Kidney glomerular epithelial cell (primary cell): ENCODE data around the gene HERC2.
A peak's percentile ranks its signal among the peaks of the same experiment; 100 is the strongest.
"Not testable (repeated sequence)": the region's sequence is repeated elsewhere in the genome, so short reads cannot be mapped to it uniquely, and the experiment has no call there.

Experiments
- DNase-seq: peaks from one replicate; lab custom pipeline; 2025; lab: John Stamatoyannopoulos, UW

HERC2 gene

DNA sequence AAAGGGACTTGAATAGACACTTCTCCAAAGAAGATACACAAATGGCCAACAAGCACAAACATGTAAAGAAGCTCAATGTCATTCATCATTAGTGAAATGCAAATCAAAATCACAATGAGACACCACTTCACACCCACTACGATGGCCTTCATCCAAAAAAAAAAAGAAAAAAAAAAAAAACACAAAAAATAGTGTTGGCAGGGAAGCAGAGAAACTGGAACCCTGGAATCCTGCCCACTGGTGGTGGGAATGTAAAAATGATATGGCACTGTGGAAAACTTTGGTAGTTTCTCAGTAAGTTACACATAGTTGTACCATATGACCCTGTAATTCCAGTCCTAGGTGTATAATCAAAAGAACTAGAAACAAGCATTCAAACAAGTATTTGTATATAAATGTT lies 94.7 kb downstream of the HERC2 start:
- DNase-seq, result peak; percentile 3

DNA sequence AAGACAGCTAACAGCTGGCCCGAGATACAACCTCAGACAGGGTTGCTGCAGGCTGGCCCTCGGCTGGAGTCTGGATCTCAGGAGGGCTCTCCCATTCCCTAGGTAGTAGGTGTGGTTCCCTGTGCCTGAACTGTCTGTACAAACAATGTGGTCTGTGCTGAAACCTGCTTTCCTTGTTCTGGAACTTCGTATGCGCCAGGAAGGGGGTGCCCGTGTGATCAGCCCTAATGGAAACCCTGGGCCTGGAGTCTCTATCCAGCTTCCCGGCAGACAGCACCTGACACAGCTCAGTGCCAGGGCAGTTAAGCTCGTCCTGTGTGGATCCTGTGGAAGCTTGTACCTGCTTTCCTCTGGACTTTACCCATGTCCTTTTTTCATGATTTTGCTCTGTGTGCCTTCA lies 99.4 kb downstream of the HERC2 start:
- not testable (repeated sequence) for DNase-seq

DNA sequence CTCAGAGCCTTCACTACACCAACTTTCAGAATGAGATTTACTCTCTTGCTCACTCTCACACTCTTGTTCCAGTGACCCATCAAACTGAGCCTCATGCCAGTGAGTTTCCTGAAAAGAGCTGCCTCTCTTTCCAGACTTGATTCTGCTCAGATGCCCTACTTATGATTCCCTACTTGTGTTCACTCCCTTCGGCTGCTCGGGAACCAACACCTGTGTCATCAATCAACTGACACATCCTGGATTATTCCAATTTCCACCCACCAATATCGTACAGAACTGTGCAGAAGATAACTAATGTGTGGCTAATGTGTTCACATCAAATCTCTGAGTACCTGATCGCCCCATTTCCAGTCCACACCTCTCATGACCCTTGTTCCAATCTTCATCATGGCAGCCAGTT lies 100.3 kb downstream of the HERC2 start:
- not testable (repeated sequence) for DNase-seq

DNA sequence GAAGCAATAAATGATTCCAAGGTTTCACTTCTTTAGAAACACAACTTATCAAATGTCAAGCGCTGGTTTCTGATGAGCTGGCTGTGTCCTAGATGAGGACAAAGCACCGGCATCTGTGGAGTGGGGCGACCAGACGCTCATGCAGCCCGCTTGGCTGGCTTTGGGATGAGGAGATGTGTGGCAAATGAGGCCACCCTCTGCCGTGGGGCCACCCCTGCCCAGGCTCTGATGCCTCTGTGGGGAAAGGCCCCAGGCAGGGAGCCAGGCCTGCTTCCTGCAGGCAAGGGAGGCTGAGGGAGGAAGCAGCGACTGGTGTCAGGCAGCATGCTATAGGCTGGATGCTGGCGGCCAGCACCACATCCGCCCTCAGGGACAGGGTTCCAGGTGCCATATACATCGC lies 102.9 kb downstream of the HERC2 start:
- DNase-seq, result no peak

DNA sequence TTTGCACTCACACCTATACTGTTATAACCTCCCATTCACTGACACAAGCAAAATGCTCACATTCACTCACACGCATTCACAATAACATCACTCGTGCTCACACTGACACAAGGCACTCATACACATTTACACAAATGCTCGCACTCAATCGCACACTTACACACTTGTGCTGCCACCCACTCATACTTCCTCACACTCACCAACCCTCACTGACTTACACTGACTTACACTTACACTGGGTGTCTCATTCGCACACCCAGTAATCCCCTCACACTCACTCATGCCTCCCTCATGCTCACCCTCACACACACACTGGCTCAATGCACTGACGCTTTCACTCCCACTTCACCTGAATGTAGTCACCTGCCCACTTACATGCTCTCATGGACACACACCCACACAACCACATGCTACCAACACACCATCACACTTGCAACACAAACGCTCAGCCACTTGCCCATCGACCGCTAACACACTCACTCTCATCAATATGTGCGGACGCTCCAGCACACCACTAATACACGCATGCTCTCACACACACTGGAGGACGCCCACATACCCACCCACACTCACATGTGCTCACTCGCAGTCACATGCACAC lies 104.9 kb downstream of the HERC2 start:
- not testable (repeated sequence) for DNase-seq

DNA sequence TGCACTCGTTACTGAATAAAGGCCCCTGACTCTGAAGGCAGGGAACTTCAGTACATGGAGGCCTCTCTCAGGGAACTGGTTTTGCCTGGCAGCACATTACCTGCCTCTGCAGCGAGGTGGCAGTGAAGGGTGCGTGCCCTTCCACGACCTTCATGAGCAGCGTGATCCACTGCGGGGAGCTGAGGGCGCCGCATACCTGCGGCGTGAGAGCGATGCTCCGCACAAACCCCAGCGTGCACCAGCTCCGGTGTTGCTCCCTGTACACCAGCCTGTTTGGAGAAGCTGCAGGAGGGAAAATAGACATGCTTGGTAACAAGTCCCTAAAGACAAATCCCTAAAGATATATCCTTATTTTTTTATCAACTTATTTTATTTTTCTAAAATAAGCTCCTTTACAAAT lies 106.5 kb downstream of the HERC2 start:
- not testable (repeated sequence) for DNase-seq

DNA sequence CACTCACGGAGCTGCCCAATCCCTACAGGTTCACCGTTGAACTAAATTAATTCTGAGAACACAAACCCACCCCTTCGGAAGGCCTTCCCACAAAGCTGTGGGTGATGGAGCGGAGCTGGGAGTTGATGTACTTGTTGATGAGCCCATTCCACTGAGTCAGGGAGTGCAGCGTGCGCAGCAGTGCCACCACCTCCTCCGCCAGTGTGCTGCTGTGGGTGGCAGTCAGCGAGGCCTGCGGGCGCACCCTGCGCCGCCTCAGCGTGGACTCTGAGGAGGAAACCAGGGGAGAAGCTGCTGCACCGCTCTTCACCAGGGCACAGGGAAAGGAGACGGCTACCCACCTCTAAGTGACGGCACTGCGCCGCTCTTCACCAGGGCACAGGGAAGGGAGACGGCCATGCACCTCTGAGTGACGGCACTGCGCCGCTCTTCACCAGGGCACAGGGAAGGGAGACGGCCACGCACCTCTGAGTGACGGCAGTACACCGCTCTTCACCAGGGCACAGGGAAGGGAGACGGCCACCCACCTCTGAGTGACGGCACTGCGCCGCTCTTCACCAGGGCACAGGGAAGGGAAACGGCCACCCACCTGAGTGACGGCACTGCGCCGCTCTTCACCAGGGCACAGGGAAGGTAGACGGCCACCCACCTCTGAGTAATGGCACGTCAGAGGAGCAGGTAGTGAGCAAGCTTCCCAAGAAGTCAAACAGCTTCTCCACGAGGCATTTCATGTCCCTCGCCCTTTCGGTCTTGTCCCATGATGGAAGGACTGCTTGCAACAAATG lies 107.8 kb downstream of the HERC2 start:
- not testable (repeated sequence) for DNase-seq

DNA sequence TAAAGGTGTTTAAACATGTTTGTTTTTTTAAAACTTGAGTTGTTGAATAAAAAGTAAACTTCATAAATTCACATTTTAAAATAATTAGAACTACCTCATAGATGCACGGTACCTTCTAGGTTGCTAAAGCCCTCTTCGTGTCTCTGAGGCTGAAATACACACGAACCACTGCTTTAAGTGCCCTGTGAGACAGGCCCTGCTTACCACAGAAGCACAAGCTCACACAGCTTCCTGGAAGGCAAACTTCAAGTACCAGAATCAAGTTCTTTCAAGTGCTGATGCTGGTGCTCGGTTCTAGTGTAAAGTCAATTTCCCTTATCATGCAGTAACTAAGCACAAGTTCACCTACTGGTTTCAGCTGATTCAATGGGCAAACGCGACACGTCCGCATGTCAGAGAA lies 108.6 kb downstream of the HERC2 start:
- DNase-seq, result not testable (repeated sequence)

DNA sequence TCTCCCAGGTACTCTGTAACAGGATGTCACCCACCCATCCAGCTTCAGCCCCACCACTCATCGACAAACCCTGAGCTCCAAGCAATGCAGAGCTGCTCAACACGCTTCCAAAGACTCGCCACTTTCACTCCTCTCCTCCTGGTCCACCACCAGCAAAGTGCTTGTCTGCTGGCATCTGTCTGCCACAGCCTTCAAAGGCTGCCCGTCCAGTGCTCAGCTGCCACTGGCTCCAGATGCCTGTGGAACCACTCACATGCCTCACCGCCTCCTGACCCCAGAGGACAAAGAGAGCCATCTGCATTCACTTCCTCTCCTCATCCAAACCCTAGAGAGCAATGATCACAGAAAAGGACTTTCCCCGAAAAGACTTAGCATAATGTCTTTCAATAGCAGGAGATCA lies 113.4 kb downstream of the HERC2 start:
- DNase-seq, result no peak

DNA sequence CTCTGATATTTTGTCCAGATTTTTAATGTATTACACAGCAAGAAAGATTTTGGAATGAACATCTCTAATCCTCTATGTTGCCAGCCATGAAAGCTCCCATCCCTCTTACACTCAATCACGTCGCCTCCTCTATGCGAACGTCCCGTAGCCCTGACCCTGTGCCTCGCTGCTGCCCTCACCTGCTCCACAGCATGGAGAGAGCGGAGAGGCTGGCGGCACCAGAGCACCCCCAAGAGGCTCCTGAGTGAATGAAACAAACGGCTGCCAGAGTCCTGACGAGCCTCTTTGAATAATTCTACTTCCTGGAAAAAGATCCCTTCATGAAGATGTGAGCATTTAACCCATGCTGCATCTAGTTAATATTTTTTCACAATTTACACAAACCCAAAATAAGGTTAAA lies 116.3 kb downstream of the HERC2 start:
- DNase-seq, result not testable (repeated sequence)

DNA sequence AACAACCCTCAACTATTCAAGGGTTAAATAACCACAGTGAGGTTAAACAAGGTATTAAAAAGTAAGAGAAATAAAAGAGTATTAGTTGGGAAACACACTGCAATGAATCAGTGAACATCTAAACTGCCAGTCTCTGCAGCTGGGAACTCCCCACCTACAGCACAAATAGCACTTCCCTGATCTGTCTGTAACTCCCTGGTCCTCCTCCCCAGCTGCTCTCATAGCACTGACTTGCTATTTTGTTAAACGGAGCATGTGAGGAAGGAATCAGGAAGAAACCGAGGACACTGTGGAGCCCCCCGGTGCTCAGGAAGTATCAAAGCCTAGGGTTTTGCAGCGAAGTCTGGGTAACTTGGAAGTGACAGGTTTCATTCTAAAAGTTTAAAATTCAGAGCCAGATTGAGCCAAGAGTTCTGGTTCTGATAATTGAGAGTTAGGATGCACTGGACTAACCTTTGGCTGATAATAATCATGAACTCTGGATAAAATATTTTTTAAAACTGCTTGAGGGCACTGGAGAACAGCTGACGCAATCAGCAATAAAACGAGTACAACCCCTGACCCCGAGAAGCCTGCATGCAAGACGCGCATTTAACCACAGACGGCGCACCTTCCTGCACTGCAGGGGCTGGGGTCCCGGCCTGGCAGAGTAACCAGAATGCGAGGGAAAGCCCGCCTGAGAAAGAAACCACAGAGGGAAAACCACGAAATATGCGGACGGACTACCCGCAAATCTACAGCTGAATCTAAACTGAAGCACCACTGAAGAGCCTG lies 118.7 kb downstream of the HERC2 start:
- not testable (repeated sequence) for DNase-seq

DNA sequence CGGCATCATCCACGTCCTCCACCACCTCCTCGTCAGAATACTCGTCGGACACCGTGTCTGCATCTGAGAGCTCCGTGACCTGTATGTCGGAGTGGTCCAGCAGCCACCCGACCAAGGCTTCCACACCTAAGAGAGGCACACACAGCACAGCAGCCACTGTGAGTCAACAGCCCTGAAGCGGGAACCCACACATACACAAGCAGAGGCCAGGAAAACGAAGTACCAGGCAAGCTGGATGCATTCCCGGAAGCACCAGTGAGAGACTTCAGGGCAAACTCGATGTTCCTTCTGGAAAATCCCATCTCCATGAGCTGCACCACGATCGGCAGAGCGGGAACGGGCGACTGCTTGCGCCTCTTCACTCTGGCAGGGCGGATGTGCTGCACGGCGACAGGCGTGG lies 119.9 kb downstream of the HERC2 start:
- not testable (repeated sequence) for DNase-seq

DNA sequence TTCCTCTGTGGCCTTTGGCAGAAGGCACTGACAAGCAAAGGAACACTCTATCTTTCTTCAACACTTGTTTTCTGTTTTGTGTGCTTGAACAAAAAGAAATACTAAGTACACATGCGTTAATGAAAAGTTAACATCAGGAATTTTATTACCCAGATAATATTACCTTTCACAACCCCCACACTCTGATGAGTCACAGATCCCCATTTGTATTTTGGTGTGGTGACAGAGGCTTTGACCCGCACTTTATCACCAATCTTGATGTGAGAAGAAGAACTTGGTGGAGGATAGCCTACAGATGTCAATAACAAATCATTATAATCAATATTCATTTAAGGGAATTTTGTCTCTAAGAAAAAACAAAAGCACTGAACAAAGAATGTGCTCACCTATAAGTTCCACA lies 123.8 kb downstream of the HERC2 start:
- not testable (repeated sequence) for DNase-seq

DNA sequence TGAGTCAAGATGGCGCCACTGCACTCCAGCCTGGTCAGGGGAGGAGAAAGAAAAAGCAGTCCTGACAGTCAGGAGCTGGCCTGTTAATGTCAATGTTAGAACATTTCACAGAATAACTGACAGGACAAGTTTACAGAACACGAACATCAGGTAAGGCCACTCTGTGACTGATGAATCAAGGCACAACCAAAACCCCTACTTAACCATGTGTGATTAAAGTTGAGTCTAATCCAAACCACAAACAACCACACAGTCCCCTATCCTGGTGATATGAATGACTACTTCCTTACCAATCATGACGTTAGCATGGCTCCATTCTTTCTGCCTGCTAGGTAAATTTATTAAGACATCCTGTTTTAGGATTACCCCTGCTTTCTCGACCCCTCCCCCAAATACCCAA lies 124.3 kb downstream of the HERC2 start:
- DNase-seq, result not testable (repeated sequence)

DNA sequence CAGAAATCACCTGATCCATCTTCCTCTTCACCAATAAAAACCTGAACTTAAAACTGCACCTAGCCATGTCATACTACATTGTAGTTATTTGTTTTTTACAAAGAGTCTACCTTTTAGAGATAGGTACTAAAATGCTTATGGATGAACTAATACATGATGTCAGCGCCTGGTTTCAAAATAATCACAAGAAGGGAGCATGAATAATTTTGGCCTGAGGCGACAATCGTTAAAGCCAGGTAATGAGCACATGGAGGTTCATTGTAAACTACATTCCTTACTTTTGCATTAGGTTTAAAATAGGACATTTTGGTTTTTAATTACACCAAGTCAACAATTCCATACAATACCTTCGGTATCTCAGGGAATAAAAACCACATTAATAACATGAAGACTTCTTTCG lies 125.4 kb downstream of the HERC2 start:
- not testable (repeated sequence) for DNase-seq

DNA sequence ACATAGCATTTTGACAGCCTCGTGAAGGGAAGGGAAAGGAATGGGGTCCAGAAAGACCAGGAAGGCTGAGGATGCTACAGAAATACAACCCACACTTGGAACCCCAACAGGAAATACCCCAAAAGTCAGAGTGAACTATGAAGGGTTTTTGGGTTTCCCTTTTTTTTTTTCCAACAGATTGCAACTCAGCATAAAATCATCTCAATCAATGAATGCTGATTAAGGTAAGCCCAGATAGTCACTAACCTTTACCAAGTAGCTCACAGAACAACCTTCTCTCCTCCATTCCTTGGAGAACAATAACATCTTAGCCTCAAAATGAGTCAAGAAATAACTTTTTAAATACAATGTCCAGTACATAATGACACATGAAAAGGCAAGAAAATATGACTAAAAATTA lies 129.2 kb downstream of the HERC2 start:
- DNase-seq, result no peak

DNA sequence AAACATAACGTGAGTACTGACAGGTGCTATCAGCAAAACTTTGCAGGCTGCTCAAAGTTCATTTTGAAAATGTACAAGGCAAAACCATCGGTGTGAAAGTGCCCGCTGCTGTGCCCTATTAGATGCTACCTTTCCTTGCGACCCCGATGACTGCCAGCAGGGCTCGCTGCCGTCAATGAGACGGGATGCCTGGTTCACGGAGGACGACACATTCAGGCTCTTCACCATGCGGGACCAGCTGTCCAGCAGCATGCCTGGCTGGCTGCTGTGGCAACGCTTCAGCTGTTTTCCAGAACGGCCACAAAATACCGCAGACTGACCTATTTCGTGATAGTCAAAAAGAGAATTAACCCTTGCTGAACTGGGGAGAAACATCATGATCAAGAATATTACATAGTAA lies 130.1 kb downstream of the HERC2 start:
- DNase-seq, result peak; percentile 88

DNA sequence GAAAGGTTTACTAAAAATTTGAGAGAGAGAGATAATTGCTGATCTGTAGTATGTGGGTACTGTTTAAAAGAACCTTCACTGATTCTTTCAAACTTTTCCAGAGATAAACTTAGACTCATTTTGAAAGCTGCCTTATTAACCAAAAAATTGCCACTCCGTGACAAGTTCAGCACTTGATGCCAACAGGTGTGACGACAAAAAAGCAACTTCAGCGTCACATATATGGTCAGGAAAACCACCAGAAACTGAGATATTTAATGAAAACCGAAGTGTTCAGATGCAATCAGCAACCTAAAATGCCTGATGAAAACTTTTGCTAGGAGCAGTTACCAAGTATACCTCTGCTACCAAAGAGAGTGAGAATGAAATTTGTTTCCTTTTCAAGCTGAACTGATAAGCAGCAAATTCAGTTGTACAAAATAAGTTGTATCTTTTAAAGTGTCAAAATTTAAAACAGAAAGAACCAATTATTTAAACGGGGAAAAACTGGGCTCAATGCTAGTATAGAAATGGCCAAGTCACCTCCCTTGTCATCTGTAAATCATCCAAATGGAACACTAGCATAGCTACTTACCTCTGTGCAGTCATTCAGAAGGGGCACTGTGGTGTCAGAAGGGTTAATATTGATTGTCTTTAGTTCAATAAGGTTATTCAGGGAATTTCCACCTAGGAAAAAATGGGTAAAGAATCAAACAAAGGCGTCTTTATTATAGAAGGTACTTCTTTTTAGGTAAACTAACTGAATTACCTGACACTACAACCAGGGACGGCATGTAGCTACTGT lies 131.4 kb downstream of the HERC2 start:
- DNase-seq, result no peak

DNA sequence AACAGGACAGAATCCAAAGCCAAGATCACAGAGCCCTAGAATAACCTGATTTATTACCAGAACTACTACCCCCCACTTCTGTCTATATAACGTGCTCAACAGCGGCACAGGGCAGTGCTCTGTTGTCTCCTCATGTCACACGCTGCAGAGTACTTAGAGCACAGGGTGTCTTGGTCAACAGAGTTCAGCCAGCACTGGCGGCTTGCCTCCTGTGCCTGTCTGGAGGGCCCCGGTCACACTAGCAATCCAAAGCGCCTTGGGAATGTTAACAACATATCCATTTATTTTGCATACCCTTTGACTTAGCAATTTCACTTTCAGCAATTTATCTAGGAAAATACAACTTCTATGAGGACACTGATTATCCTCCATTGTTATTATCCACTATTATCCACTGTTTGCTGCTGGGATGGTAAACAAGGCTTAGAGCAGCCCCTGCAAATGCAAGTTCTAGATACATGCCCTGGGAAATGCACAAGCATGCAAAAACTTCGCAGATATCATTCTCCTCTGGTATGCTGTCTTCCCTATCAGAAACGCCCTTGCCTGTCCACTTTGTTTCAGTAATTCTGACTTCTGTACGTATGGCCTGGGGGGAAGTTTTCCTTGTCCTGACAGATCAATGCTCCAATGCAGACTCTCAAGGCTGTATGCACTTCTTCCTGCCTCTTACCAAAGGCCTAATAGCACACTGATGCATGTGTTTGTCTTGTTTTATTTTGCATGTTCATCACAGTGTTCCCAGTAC lies 136.7 kb downstream of the HERC2 start:
- DNase-seq, result no peak

DNA sequence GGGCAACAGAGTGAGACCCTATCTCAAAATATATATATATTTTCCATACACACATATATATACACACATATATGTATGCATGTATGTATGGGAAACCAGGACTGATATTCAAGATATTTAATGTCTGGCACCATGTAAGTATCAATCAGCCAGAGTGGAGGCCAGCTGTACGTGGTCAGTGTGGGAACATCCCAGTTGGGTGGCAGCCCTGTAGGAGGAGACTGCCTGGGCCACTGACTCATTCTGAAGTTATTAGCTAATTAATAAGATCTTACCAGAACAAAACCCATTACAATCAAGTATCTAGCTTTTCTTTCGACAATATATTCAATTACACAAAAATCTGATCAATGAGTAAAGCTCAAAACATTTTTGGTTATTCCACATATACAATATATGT lies 137.8 kb downstream of the HERC2 start:
- no peak for DNase-seq

DNA sequence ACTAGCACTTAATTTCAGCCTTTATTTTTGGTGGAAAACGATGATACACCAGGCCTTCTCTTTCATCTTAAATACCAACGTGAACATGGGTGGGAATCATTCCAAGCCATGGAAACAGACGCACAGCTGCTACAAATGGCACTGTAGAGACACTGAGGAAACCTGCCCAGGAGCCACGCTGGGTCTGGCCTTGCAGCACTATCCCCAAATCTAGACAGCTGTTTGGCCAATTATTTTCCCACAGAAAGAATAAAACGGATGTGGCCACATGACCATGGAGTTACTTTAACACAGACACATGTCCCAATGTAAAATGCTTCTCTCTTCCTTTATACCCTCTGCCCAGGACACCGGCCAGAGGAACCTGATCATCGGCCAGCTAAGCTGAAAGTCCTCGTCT lies 139.2 kb downstream of the HERC2 start:
- no peak for DNase-seq
